GM12865 (cell line): ENCODE results near the gene LILRA2.

Source experiments
- DNase-seq: peaks from one replicate; pipeline ENCODE4 v3.0.0; 2010; ENCODE audit warnings: low read depth
- H3K4me3 ChIP-seq: 2 replicates; pipeline ENCODE4 v1.5.1; 2011; ENCODE audit warnings: mild to moderate bottlenecking, low read depth, low read length, control low read depth
- CTCF ChIP-seq: IDR thresholded peaks from 2 replicates; pipeline ENCODE4 v1.5.1; 2011; ENCODE audit warnings: low read length, control low read depth, low read depth, inconsistent platforms; ENCODE audit not compliant: insufficient read depth; ENCODE audit errors: missing control alignments

LILRA2 gene

GRCh38 chr19:54573330-54573872 is at the start of gene LILRA2:
TSS of gene LILRA2 (plus strand) at chr19:54573790. CDS start at chr19:54573879, 89 bp downstream.
- no peak within 1 kb of the TSS for H3K4me3 ChIP-seq
- TF ChIP-seq CTCF: no peak
- DNase-seq: peak; percentile 73

- no peak overlapping the region for H3K4me3 ChIP-seq
- no peak for TF ChIP-seq CTCF
- DNase-seq: no peak
Observed at GRCh38 chr19:54525636-54526035, 48.0 kb upstream of the LILRA2 start.

- DNase-seq: no peak
- H3K4me3 ChIP-seq: no peak overlapping the region
- TF ChIP-seq CTCF: no peak
Observed at GRCh38 chr19:54526972-54527371, 46.6 kb upstream of the LILRA2 start.

DNA sequence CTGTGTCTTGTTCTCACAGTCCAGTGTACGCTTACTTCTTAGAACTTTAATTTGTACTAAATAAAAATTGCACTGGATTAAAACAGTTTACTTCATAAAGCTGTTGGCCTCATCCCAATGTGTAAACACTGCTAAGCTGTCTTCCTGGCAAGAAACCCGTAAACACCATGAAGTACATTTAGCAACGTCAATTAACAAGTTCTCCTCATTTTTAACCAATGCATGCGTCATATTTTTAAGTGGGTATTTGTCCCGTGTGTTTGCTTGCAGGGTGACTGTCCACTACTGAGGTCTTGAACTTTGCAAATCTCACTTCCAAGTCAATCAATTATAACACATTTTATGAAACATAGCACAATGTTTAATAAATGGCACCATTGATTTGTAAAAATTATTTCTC is 42.7 kb upstream of the LILRA2 start:
- H3K4me3 ChIP-seq: no peak overlapping the region
- DNase-seq: no peak
- TF ChIP-seq CTCF: no peak

DNA sequence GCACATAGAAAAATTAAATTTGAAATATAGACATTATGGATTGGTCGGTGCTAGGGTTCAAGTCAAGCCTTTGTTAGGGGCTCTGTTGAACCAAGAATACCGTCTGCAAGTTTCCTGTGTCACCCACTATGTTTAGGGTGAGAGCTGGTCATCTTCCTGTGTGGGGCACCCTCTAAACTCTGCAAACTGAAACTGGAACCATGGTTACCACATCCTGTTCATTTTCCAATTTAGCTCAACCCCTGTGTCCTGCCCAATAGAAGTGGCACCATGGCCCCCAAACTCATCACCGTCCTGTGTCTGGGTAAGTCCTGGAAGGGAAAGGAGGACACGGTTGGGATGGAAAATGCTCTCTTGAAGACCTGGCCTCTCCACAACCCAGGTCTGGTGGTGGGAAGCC is 41.1 kb upstream of the LILRA2 start:
- H3K4me3 ChIP-seq: peak overlapping the region; percentile 45
- no peak for TF ChIP-seq CTCF

GRCh38 chr19:54533476-54533875 is 40.1 kb upstream of the LILRA2 start:
- H3K4me3 ChIP-seq: no peak overlapping the region
- no peak for DNase-seq
- TF ChIP-seq CTCF: no peak

More for the DNA sequence above, 41.1 kb upstream of the LILRA2 start:
- peak; percentile 88 for DNase-seq

DNA sequence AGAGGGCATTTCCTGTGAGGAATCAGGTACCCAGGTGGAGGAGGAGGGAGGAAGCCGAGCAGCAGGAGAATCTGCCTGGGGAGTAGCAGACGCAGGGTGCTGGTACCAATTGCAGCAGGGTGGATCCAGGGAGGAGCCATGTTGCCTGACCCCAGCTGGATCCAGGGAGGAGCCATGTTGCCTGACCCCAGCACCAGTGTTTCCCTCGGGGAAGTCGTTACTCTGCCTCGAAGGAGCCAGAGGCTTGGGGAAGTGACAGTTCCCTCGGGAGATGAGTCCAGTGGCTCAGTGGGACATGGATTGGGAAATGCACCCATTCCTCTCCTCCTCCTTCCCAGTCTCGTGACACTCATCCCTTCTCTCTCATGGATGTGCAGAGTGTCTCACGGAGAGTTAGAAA is 39.4 kb upstream of the LILRA2 start:
- no peak for DNase-seq
- no peak for TF ChIP-seq CTCF
- no peak overlapping the region for H3K4me3 ChIP-seq
